ENCODE data around the gene PARP15.

DNA sequence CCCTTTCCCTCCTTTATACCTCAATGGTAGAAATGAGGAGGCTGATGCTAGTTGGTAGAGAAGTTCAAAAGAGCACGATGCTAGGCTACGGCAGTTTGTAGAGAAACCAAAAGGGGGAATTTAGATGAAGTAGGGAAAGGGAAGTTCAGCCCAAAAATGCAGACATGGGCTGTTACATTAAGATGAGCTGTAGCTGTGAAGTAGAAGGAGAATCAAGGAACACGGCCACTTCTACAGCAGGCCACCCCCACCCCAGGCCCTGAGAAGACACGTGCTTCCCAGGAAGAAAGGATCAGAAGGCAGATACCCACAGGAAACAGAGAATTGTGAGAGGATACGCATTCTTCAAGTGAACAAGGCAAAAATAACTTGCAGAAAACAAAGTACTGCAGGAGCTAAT lies 101.1 kb downstream of the PARP15 start:
- no peak for TF ChIP-seq RAD21 (IDR thresholded peaks at IDR 0.05; ENCODE audit: low read depth)
- TF ChIP-seq TAF1 (IDR thresholded peaks at IDR 0.05; ENCODE audit: low read depth) = no peak
- no peak for TF ChIP-seq TEAD4 (IDR thresholded peaks at IDR 0.05)
- TF ChIP-seq EP300 (IDR thresholded peaks at IDR 0.05; ENCODE audit: borderline replicate concordance) = no peak
- no peak for TF ChIP-seq YY1 (IDR thresholded peaks at IDR 0.05; ENCODE audit: low read depth)
- TF ChIP-seq, protein P1, sequence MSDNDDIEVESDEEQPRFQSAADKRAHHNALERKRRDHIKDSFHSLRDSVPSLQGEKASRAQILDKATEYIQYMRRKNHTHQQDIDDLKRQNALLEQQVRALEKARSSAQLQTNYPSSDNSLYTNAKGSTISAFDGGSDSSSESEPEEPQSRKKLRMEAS (IDR thresholded peaks at IDR 0.05) = no peak
- no peak for TF ChIP-seq CEBPB (IDR thresholded peaks at IDR 0.05)
- no peak for TF ChIP-seq CREB1 (IDR thresholded peaks at IDR 0.05; ENCODE audit: low read depth)
- no peak for TF ChIP-seq EGR1 (IDR thresholded peaks at IDR 0.05)
- TF ChIP-seq NFIC (IDR thresholded peaks at IDR 0.05) = no peak
- no peak for TF ChIP-seq FOXM1 (IDR thresholded peaks at IDR 0.05; ENCODE audit: borderline replicate concordance, low read depth)
- TF ChIP-seq, protein P2, sequence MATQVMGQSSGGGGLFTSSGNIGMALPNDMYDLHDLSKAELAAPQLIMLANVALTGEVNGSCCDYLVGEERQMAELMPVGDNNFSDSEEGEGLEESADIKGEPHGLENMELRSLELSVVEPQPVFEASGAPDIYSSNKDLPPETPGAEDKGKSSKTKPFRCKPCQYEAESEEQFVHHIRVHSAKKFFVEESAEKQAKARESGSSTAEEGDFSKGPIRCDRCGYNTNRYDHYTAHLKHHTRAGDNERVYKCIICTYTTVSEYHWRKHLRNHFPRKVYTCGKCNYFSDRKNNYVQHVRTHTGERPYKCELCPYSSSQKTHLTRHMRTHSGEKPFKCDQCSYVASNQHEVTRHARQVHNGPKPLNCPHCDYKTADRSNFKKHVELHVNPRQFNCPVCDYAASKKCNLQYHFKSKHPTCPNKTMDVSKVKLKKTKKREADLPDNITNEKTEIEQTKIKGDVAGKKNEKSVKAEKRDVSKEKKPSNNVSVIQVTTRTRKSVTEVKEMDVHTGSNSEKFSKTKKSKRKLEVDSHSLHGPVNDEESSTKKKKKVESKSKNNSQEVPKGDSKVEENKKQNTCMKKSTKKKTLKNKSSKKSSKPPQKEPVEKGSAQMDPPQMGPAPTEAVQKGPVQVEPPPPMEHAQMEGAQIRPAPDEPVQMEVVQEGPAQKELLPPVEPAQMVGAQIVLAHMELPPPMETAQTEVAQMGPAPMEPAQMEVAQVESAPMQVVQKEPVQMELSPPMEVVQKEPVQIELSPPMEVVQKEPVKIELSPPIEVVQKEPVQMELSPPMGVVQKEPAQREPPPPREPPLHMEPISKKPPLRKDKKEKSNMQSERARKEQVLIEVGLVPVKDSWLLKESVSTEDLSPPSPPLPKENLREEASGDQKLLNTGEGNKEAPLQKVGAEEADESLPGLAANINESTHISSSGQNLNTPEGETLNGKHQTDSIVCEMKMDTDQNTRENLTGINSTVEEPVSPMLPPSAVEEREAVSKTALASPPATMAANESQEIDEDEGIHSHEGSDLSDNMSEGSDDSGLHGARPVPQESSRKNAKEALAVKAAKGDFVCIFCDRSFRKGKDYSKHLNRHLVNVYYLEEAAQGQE (IDR thresholded peaks at IDR 0.05; ENCODE audit: low read depth) = no peak
- TF ChIP-seq, protein P3, sequence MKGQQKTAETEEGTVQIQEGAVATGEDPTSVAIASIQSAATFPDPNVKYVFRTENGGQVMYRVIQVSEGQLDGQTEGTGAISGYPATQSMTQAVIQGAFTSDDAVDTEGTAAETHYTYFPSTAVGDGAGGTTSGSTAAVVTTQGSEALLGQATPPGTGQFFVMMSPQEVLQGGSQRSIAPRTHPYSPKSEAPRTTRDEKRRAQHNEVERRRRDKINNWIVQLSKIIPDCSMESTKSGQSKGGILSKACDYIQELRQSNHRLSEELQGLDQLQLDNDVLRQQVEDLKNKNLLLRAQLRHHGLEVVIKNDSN (IDR thresholded peaks at IDR 0.05) = no peak

Data from Ishikawa (cell line).